Activated naive CD4-positive, alpha-beta T cell treated with anti-CD3 and anti-CD28 coated beads, Interleukin-2, amount 10 ng/mL, durations not matched to agents 5 hours and 36 hours (primary cell): ENCODE data around the gene IGDCC3. TPM values are rescaled to one million over a fixed set of nuclear protein-coding genes. Genes with fewer than 3 reads are reported as not detected.

Source experiments
- total RNA-seq, 2 experiments: library from RNA; stranded (reverse); gene quantifications; one replicate each; pipeline ENCODE4 v1.2.3, GENCODE V29; 2021

IGDCC3 gene
- not detected for total RNA-seq

DNA sequence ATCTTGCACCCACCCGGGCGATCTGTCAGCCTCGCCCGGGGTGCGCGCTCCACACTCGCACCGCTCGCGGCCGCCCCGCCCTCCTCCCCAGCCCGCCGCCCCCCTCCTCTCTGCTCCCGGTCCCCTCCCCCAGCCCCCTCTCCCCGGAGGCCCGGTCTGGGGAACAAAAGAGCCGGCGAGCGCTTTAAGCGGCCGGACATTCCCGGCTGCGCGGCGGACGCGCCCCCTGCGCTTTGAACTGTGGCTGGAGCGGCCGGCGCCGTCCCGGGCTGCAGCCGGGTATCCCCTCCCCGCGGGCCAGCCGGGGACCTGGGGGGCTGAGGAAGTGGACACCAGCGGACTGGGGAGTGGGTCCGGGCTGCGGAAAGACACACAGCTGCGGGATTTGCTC is at the start of gene IGDCC3:
TSS of gene IGDCC3 (minus strand) at position 27 of the 391 bp plus-strand sequence. CDS start 214 bp downstream, outside the sequence.

DNA sequence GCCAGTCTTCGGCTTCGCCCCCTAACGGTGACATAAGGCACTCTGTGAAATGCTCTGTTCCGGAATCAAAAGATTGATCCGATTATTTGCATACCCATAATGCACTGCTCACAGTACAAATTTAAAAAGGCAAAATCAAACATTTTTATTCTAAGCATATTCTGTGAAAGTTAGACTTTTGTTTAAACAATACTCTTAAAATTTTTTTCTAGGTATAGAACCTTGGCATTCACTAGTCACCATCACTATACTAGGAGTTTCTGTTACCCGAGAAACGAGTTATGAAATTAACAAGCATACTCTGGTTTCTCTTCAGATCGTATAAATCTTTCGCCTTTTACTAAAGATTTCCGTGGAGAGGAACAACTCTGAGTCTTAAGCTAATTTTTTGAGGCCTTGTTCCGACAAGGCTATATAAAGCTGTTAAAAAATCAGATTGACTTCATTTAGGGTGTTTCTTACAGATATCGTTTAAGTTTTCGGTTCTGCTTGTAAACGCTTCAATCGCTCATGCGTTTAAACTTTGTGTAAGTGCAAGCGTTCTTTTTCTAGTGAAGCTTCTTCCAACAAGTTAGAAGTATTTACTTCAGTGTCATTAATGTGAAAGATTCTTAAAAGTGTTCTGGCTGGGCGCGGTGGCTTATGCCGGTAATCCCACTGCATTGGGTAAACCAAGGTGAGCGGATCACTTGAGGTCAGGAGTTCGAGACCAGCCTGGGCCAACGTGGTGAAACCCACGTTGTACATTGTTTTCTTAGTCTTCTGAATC is 73.2 kb downstream of the IGDCC3 start, which contains the start of gene RNU5B-1:
TSS of gene RNU5B-1 (plus strand) at position 297 of the 769 bp plus-strand sequence.

DNA sequence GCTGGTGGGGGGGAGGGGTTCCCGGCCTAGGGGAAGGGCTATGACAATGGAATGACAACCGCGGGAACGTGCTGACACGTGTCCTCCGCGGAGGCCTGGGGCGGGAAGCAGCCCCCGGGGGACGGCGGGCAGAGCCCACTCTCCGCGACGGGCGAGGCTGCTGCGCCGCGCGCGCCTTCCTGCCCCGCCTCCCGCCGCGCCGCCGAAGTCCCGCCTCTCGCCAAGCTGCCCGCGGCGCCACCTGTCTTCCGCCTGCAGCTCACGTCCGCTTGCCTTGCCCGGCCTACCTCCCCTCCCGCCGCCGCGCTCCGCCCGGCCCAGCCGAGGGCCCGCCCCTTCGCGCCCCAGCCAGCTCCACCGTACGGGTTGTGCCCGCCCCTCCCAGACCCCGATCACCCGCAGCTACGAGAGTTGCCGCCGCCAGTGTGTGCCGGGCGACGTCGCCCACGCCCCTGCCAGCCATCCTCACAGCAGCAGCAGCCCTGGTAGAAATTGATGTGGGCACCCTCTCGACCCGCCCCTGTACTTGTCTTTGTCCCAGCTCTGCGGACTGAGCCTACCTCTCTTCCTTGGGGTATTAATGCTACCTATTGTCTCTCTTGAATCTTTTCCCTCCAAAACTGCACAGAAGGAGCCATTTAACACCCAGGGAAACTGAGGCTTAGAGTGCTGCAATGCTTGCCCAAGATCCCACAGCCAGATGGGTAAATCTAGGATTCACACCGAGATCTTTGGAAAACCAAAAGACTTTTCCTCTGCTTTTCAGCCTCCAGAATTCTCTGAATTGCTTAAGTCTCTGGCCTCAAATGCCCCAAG is 90.9 kb downstream of the IGDCC3 start, which contains the start of gene PARP16:
TSS of gene PARP16 (minus strand) at position 180 of the 816 bp plus-strand sequence. CDS start 457 bp downstream, outside the sequence.

Other genes with a start within 250 kb of the IGDCC3 start
- gene PDCD7, start 244.2 kb downstream of the IGDCC3 start, total RNA-seq = 10 to 100 TPM; 32.7 to 33.8 TPM
- 10 to 100 TPM; 46.2 to 50.4 TPM for gene CLPX, start 192.7 kb downstream of the IGDCC3 start, total RNA-seq
- under 1 TPM in 1 of 2 experiments, not detected in 1; 0.05 TPM for gene CILP, start 166.5 kb downstream of the IGDCC3 start, total RNA-seq
- 10 to 100 TPM; 15.9 to 16.0 TPM for gene PARP16, start 91.1 kb downstream of the IGDCC3 start, total RNA-seq
- not detected for gene RNU5A-1, start 82.0 kb downstream of the IGDCC3 start, total RNA-seq
- gene RNU5B-1, start 73.3 kb downstream of the IGDCC3 start, total RNA-seq = not detected
- gene IGDCC4, start 44.9 kb upstream of the IGDCC3 start, total RNA-seq = under 1 TPM; 0.12 to 0.20 TPM
- 10 to 100 TPM; 37.2 to 40.5 TPM for gene DPP8, start 139.7 kb upstream of the IGDCC3 start, total RNA-seq
- 10 to 100 TPM; 23.7 to 24.3 TPM for gene HACD3, start 152.5 kb upstream of the IGDCC3 start, total RNA-seq
- 10 to 100 TPM; 34.8 to 37.9 TPM for gene INTS14, start 233.1 kb upstream of the IGDCC3 start, total RNA-seq
- gene SLC24A1, start 243.9 kb upstream of the IGDCC3 start, total RNA-seq = 1 to 10 TPM; 3.9 to 4.9 TPM